Measurements from ENCODE around the gene GRPEL2. TPM values are rescaled to one million over a fixed set of nuclear protein-coding genes. Genes with fewer than 3 reads are reported as not detected.

GRPEL2 gene
- total RNA-seq, 4 donors from 2014 or later, result 23.1 to 43.3 (median 27.1) TPM

DNA sequence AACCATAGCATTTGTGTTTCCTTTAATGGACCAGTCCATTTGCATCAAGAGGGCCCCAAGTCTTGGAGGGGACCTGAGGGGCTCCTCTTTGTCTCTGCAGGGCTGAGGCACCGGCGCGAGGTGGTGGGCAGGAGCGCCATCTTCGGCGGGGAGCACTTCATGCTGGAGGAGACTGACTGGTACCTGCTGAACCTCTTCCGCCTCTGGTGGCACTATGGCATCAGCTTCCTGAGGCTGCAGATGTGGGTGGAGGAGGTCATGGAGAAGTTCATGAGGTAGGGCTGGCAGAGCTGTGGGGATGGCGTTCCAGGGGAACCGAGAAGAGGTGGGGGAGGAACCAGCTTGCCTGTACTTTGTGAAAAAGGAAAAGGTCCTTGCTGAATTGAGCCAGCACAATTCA, 18.6 kb downstream of the GRPEL2 start:
- intact Hi-C loops (cut with DNase I), result no loop called here
- Histone ChIP-seq H3K36me3 (no peaks in the 10 kb centered on the region), H3K9me3 (no peaks in the 10 kb centered on the region), H3K4me1 (peaks cover 0 to 25% (median 3%) of the 10 kb centered on the region in 3 donors), H3K27ac (no peak overlapping the region), H3K27me3 (no peaks in the 10 kb centered on the region), H3K4me3 (no peak overlapping the region)
- no peak for TF ChIP-seq POLR2A (IDR thresholded peaks at IDR 0.05)
- TF ChIP-seq, protein P1, sequence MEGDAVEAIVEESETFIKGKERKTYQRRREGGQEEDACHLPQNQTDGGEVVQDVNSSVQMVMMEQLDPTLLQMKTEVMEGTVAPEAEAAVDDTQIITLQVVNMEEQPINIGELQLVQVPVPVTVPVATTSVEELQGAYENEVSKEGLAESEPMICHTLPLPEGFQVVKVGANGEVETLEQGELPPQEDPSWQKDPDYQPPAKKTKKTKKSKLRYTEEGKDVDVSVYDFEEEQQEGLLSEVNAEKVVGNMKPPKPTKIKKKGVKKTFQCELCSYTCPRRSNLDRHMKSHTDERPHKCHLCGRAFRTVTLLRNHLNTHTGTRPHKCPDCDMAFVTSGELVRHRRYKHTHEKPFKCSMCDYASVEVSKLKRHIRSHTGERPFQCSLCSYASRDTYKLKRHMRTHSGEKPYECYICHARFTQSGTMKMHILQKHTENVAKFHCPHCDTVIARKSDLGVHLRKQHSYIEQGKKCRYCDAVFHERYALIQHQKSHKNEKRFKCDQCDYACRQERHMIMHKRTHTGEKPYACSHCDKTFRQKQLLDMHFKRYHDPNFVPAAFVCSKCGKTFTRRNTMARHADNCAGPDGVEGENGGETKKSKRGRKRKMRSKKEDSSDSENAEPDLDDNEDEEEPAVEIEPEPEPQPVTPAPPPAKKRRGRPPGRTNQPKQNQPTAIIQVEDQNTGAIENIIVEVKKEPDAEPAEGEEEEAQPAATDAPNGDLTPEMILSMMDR (IDR thresholded peaks at IDR 0.05), result no peak
- WGBS, 2 donors, result 86 to 87% methylated on average over 3 to 5 of the region's 9 CpGs
- DNase-seq, result no peak

- Histone ChIP-seq H3K27me3 (no peaks in the 10 kb centered on the region), H3K27ac (peak overlapping the region in 2 of 4 donors; percentile 16 to 52), H3K4me3 (no peak overlapping the region), H3K4me1 (peaks cover 0 to 23% (median 3%) of the 10 kb centered on the region in 3 donors), H3K36me3 (no peaks in the 10 kb centered on the region), H3K9me3 (no peaks in the 10 kb centered on the region)
- WGBS, 2 donors, result 89 to 93% methylated on average over 2 of the region's 2 CpGs
- no peak for TF ChIP-seq POLR2A (IDR thresholded peaks at IDR 0.05)
- TF ChIP-seq, protein P1 (IDR thresholded peaks at IDR 0.05), result no peak
- intact Hi-C loops (cut with DNase I), result no loop called here
- DNase-seq, result no peak
Measured at GRCh38 chr5:149364719-149365118, 19.4 kb downstream of the GRPEL2 start.

- Histone ChIP-seq H3K4me3 (no peak overlapping the region), H3K9me3 (no peaks in the 10 kb centered on the region), H3K36me3 (no peaks in the 10 kb centered on the region), H3K27ac (peak overlapping the region in 3 of 4 donors; percentile 28 to 70 (median 47)), H3K27me3 (no peaks in the 10 kb centered on the region), H3K4me1 (peaks cover 0 to 23% (median 3%) of the 10 kb centered on the region in 3 donors)
- intact Hi-C loops (cut with DNase I), result no loop called here
- 75 to 79% methylated on average over 4 to 6 of the region's 6 CpGs for WGBS, 2 donors
- no peak for DNase-seq
- TF ChIP-seq, protein P1 (IDR thresholded peaks at IDR 0.05), result no peak
- no peak for TF ChIP-seq POLR2A (IDR thresholded peaks at IDR 0.05)
Measured at GRCh38 chr5:149365418-149365817, 20.1 kb downstream of the GRPEL2 start.

DNA sequence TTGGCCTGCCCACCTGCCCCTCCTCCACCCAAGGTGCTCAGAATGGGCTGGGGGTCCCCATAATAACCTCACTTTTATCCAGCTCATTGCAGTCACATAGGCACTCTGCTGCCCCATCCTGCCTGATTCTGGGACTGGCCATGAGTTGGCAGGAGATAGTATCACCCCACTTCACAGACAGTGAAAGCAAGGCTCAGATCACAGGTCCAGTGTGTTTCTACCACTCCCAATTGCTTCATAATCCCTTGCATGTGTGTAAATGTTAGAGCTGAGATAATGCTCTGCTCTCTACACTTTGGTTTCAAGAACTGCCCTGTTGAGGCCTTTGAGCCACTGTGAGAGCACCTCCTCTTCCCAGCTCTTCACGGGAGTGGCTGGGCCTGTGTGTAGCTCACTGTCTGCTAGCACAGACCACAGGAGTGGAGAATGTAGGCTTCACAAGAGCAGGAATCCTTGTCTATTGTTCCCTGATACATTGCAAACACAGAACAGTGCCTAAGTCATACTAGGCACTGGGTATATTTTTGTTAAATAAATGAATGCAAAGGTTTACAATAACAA, 20.9 kb downstream of the GRPEL2 start:
- Histone ChIP-seq H3K4me1 (peaks cover 3 to 30% (median 6%) of the 10 kb centered on the region in 3 donors), H3K27ac (peak overlapping the region in 3 of 4 donors; percentile 28 to 70 (median 47)), H3K27me3 (no peaks in the 10 kb centered on the region), H3K9me3 (no peaks in the 10 kb centered on the region), H3K36me3 (no peaks in the 10 kb centered on the region), H3K4me3 (no peak overlapping the region)
- TF ChIP-seq POLR2A (IDR thresholded peaks at IDR 0.05), result no peak
- TF ChIP-seq, protein P1 (IDR thresholded peaks at IDR 0.05), result no peak
- WGBS, 2 donors, result 88% methylated on average over 1 of the region's 1 CpG
- no peak for DNase-seq
- intact Hi-C loops (cut with DNase I), result no loop called here

GRCh38 chr5:149367249-149367971, 22.1 kb downstream of the GRPEL2 start:
- no peak for DNase-seq
- peak overlapping the region; percentile 2 to 70 (median 46) for H3K27ac ChIP-seq

More at GRCh38 chr5:149367249-149367971, 22.1 kb downstream of the GRPEL2 start:
- Histone ChIP-seq H3K4me3 (no peak overlapping the region), H3K9me3 (no peaks in the 10 kb centered on the region), H3K4me1 (peaks cover 6 to 40% (median 7%) of the 10 kb centered on the region in 3 donors), H3K36me3 (no peaks in the 10 kb centered on the region), H3K27me3 (no peaks in the 10 kb centered on the region)
- TF ChIP-seq, protein P1 (IDR thresholded peaks at IDR 0.05), result peak; percentile 57 to 83 (median 72)
- TF ChIP-seq POLR2A (IDR thresholded peaks at IDR 0.05), result no peak
- WGBS, 2 donors, result 9 to 63% methylated on average over 2 to 6 of the region's 14 CpGs
- intact Hi-C loops (cut with DNase I), result no loop called here

All from esophagus squamous epithelium (tissue), 5 donors.